ENCODE data around the gene RUNX1.
A peak's percentile ranks its signal among the peaks of the same experiment; 100 is the strongest.

Gene RUNX1

GRCh38 chr21:34764715-34765284, 284.3 kb downstream of the RUNX1 start:
- DNase-seq, result no peak

DNA sequence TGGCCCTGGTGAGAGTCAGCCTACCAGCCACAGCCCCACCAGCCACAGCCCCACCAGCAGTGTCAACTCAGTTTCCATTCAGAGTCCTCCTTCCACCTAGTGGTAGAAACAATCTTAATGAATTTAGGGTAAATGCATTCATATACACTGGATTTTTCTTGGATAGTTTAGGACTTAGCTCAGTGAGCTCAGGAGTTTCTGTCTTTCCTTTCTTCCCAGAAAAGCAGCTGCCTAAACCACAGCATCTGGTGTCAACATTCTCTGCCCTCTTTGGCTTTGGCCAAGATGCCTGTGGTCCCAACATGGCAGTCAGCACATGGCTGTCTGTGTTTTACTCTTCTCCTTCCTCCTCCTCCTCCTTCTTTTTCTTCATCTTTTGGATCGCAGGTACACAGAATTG, 286.3 kb downstream of the RUNX1 start:
- no peak for DNase-seq

DNA sequence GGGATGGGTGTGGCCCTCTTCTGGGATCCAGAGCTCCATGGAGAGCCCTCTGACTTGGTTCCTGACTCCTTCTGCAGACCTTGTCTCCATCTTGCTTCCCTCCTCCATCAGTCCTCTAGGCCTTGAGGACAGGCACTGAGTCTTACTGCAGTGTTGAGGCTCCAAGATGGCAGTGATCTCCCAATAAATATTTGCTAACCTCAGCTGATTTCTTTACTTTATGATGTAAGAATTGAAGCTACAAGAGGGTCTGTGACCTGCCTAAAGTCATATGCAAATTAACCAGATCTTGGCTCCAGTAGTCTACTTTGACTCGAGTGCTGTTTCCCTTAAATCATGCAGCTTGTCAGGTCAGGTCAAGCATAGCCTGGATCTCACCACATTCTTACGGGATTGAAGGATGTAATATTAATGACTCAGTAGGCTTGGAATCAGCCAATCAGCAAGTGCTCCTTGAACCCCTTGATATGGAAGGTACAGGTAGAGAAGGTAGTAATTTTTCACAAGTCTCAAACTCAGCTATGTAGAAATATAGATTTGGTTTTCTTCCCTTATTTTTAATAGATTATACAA, 287.3 kb downstream of the RUNX1 start:
- no peak for DNase-seq

GRCh38 chr21:34754690-34755647, 294.1 kb downstream of the RUNX1 start:
- no peak for DNase-seq

DNA sequence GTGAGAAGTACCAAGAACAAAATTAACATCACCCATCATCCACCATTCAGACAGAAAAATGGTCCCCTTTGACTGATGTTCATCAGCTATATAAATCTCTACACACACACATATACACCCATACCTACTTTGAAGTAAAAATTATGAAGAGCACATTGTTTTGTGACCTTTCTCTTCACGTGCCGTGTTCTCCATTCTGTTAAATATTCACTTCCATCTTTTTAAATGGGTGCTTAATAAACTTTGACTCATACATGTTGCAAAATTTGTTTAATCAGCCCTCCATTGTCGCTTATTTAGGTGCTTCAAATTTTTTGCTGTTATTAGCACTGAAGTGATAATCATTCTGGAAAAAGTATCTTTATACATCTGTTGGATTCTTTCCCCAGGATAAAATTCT, 300.2 kb downstream of the RUNX1 start:
- DNase-seq, result no peak

DNA sequence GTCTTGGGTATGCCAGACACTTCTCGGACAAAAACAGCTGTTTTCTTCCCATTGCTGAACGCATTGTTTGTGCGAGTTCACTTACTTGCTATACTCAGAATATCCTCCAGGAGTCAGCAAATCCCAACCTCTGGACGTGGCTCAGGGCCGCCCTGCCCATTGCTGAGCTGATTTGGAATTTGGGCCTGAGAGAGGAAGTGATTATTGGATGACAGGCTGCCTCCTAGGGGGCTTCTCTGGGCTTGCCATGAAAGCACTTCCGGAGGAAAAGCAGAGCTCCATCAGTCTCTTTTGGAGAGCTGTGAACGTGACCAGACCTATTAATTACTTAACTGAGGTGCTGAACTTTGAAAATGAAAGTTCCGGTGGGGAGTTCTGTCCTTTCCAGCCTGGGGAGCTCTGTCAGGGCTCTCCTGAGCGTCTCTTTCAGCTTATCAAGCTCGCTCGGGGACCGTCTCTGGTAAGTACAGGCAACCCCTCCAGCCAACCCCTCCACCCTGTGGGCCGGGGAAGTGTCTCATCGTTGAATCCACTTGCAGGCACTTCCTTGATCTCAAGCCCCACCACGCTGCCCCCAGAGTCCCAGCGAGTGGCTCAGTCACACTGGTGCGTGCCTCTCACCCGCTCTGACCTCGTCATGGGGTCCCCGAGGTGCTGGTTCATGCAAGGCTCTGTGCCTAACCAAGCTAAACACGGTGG, 303.4 kb downstream of the RUNX1 start:
- peak; percentile 36 for DNase-seq

GRCh38 chr21:34744801-34745200, 304.3 kb downstream of the RUNX1 start:
- no peak for DNase-seq

DNA sequence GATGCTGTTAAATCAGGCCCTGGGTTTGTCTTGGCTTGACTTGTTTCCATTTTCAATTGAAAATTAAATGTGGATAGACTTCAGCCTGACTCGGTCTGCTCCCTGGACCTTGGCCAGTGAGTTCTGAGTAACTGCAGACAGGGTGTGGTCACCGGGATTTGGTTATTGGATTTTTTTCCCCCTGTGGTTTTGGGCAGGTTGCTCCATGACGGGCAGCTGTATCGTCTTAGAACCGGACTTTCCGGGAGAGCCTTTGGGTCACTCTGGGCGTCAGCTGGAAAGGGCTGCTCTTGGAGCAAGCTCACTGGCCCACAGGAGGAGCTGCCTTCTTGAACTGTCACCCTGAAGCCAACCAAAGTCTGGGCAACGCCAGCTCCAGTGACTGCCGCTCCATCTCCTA, 305.3 kb downstream of the RUNX1 start:
- DNase-seq, result no peak

GRCh38 chr21:34743285-34743684, 305.8 kb downstream of the RUNX1 start:
- DNase-seq, result no peak

DNA sequence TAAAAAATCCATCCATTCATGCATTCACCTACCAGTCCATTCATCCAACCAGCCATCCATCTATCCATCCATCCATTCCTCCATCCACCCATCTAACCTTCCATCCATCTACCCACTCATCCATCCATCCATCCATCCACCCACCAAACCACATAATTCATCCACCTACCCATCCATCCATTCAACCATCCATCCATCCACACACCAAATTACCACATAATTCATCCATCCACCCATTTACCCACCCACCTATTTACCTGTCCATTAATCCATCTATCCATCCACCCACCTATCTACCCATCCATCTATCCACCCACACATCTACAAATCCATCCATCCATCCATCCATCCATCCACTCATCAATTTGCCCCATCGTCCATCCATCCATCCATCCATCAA, 308.9 kb downstream of the RUNX1 start:
- DNase-seq, result no peak
